HG03045 (cell line): ENCODE results near the gene ENDOU.

Experiments used
- ATAC-seq: cut with Tn5 transposase; IDR thresholded peaks from one replicate; pipeline ENCODE4 v1.9.1; 2021; ENCODE audit warnings: mild to moderate bottlenecking, moderate library complexity; ENCODE audit not compliant: unreplicated experiment

ENDOU gene

DNA sequence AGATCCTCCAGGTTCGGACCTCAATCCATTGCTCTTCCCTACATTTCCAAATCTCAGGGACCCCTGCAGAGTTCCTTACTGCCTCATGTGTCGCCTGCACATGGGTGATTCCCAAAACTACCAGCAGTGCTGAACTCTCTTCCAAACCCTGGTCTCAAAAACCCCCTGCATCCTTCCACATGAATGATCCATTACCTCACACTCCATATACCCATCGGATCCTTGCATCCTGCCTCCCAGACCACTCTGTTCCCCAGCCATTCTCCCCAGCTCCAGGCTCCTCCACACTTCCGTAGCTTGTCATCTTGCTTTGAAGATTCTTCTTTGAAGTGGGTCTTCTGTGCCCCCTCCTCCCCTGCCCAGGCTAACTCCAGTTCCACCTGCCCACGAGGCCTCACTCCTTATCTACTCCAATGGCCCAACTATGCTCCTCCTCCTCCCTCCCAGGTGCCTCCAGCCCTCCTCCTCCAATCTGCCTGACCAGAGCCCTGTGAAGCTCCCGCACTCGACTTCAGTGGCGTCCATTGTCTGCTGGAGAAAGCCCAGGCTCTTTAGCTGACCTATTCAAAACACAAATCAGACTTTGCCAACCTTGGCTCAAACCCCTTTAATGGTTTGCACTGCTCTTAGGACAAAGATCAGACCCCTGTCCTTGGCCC, 19.6 kb upstream of the ENDOU start:
- no peak for ATAC-seq

DNA sequence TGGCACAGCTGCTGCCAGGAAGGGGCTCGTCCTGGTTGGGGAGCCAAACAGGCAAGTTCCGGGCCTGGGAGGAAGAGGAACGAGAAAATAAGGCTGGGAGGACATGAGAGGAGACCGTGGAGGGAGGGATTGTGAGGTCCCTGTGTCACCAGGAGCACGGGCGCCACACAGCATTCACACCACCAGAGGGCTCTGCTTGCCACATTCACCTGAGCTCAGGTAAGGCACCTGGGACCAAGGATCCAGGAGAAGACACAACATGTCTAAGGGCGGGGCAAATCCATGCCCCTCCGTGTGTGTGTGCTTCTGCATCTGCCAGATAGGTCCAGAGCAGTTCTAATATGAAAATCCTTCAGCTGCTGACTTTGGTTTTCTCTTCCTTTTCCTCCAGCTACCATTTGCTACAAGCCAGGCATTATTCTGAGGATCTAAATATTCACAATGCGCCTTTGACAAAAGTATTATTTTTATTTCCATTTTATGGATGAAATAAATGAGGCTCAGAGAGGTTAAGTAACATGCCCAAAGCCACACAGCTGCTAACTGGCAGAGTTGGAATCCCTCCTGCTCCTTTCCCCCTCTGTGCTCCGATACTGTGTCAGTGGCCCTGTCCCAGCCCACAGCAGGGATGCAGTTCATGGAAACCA, 18.8 kb upstream of the ENDOU start:
- ATAC-seq, result no peak

DNA sequence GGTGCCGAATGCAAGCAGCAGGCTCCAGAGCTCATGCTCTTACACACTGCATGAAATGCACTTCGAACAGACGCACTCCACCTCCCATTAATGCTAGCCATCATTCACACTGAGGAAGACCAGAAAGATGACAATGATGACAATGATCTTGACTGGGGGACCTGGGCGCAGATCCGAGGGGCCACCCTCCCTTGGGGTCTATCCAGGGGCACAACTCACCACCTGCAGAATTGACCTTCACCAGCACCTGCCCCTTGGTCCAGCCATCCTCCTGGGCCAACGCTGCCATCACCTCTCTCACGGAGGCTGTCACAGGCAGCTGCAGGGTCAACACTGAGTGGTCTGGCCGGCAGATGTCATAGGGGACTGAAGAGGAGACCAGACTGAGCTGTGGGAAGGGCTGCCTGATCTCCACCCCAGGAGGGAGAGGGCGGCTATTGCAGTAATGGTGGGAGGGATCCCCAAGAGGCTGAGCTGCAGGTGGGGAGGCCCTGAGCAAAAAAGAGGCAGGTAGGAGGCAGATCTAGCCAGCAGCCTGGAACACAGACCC, 18.1 kb upstream of the ENDOU start:
- no peak for ATAC-seq

DNA sequence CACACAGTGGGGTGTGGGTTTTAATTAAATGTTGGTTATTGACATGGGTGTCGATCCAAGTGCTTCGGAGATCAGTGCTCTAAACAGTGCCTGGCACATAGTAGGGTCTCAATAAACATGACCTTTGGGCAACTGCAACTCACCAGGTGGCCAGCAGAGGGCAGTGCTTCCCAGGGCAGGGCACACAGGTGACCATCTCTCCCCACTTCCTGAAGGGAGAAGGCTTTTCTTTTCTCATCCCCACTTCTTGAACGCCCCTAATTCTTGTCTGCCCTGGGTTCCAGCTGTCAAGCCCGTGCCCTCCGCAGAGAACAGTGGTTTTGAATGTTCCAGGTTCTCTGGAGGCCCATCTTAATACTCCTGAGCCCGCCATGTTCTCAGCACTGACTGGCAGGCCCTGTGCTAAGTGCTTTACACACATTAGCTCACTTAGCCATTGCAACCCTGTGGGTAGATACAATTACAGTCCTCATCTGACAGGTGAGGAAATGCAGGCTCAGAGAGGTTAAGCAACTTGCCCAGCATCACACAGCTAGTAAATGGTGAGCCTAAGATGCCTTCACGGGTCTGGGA, 17.0 kb upstream of the ENDOU start:
- ATAC-seq, result no peak

DNA sequence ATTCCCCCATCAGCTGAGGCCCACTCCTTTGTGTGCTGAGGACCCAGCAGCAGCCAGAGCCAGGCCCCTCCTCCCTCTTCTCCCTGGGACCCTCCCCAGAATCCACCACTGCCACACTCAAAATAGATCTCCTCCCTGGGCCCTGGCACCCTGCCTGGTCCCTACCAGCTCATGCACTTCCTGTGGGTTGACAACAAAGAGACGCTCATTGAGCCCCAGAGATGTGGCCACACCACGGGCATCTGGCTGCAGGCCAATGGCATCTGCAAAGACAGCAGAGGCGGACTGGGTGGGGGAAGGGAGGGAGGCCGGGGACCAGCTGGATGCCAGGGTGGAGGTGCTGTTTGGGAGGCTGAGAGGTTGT, 16.0 kb upstream of the ENDOU start:
- ATAC-seq, result no peak

DNA sequence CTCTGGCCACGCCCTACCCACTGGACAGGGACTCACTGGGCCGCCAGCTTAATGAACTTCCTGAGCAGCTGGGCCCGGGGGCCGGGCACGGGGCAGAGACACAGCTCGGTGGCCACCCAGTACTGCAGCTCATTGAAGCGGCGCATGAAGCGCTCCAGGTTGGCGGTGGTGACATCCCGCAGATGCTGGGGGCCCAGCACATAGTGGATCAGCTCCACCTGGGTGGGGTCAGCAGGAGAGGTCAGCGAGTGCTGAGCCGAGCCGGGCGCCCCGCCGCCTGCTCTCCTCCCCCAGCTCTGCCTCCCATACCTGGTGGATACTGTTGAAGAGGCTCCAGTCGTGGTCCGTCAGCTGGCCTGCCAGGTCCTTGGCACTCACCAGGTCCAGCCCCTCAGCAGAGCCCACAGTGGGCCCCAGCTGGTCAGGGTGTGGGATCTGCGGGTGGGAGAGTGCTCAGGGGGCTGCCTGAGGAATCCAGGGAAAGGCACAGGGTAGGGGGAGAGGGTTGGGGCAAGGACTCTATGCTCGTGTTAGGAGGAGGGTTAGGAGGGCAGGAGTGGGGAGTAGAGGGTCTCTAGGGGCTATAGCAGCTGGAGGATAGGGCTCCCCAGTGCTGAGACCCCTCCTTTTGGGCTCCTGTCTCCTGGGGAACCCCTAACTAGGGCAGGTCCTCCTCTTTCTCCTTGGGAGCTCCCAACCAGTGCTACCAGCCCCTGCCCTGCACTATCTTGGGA, 15.5 kb upstream of the ENDOU start:
- no peak for ATAC-seq

DNA sequence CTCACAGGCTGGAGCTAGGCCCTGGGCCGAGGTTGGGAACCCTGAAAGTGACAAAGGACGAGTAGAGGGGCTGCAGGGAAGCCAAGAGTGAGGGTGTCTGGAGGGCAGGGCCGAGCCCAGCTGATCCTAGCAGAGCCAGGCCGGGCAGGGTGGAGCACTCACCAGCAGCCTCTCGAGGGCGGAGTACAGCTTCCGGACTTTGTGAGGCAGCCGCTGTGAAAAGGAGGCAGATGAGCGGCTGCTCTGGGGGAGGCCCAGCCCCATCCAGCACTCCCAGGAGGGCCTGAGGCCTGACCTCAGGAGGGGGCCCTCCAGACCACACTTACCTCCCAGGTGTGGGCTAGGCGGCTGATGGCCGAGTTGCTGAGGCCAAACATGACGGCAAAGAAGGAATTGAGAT, 14.7 kb upstream of the ENDOU start:
- peak; percentile 45 for ATAC-seq

DNA sequence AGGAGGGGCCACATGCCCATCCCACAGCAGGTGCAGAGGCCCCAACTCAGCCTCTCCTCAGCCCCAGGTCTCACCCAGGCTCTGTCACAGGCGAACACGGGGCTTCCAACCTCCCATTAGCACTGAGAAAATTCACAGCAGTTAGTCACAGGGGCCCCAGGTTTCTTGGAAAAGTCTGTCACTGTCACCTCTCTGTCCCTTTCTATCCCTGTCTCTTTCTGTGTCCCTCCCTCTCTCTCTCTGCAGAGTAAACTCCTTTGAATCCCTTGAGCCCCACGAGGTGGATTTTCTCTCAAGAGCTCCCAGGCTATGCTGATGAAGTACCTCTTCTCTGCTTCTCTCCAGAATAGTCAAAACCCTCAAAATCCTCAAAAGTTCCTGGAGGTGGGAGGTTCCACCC, 14.0 kb upstream of the ENDOU start:
- no peak for ATAC-seq

DNA sequence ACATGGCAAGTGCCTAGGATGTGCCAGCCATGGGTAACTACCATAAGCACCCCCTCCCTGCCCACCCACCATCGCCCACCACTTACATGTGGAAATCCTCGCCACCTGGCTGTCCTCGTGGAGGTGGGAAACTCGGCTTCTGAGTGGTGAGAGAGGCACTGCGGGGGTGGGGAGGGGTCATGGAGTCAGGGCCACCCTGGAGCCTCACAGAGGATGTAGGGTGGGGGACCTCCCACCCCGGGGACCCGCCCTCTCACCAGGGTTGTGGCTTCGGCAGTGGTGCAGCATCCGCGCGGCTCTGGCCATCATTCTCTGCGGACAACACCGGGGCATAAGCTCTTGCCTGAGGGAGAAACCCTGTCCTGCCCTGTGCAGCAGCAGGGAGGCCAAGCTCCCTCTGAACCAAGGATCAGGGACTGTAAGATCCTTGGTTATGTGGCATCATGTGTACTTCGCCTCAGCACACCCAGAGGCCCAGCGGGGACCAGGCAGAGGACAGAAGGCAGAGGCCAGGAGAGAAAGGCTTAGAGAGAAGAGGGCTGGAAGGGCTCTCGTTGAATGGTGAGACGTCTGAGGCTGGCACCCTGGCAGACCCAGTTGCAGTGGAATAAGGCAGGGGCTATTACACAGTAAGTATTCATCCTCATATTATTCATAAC, 12.8 kb upstream of the ENDOU start:
- ATAC-seq, result no peak

DNA sequence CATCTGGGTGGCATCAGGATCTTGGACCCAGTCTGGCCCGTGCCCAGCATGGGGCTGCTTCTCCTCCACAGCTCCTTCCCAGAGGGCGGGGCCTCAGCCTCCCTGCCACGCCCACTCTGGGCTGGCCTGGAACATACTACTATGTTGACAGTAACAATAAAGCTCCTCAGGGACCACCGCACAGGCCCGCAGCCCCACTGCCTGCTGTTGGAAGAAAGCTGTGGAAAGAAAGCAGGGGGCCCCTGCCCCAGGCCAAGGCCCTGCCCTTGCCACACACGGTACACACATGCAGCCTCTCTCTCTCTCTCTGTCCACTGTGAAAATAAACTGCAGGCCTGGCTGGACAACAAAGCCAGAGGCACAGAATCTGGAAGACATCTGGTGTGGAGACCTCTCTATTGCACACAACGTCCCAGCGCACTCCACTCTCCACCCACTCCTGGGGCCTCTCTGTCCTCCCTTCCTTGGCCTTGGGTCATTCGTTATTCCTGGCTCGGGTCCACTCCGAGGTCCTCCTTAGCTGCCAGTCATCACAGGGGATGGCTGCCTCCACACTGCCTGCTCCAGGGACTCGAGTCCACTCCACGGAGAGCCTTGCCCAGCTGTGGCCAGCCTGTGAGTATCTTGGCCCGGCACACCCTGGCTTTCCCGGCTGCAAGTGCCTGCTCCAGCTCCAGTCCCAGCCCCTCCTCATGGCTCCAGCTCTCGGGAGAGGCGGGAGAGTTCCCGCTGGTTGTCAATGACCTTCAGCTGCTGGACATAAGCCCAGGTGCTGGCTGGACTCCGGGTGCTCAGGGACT, 11.8 kb upstream of the ENDOU start:
- no peak for ATAC-seq

DNA sequence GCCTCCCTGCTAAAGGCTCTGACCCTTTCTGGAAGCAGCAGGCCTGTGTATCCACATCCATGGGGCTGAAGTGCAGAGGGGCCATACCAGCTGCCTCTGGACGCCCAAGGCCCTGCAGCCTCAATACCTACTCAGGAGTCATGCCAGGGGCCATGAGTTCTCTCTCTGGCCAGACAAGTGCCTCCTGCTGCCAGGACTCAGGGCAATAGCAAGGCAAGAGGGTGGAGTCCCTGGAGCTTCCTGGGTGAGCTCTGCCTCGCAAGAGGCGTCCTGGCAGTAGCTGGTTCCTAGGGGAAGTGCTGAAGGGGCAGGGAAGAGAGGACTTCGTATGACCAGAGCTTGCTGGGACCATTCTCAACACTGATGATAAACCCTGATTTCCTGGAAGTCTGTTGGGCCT, 10.9 kb upstream of the ENDOU start:
- no peak for ATAC-seq

DNA sequence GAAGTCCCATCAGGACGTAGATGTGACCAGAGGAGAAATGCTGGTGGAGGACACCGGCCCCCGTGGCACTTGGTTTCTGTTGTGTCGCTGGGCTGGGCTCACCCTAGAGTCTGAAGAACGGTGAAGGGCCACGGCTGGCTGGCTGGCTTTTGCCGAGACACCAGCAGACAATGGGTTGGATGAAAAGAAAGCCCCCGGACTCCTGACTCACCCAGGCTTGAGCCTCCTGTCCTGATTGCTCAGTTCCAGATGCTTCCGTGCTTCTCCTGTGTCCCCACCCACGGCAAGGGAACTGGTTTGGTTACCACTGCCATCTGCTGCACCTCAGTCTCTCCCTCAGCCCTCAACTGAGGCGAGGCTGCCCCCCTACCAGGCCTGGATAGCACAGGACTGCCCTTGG, 10.4 kb upstream of the ENDOU start:
- ATAC-seq, result no peak

DNA sequence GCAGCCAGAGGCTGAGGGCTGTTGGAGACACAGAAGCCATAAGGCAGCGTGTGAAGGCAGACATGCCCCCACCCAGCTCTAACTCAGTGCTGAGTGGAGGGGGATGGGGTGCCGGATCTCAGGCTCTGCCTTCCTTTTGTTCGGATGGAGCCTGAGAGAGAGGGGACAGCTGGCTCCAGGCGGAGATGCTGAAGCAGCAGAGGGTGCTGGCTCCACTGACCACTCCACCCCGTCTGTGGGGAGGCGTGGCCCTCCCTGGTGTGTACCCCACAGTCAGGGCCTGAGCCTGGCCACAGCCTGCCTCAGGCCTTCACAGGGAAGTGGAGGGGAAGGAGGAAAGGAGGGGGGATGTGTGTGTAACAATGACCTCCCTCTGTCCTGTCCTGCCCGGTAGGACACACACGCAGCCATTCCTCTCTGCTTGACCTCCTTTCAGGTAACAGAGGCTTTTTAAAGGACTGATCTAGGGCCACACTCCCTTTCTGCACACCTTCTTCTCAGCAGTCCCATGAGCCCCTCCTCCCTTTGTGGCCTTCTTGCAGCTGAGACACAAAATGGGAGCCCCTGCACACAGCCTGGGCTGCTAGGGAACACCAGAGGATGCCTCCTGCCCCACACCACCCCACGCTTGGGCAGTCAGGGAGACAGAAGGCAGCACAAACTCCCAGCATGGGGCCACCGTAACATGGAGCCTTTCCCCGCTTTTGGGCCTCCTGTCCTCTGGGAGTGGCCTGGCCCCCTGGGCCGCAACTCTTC, 9.6 kb upstream of the ENDOU start:
- no peak for ATAC-seq

DNA sequence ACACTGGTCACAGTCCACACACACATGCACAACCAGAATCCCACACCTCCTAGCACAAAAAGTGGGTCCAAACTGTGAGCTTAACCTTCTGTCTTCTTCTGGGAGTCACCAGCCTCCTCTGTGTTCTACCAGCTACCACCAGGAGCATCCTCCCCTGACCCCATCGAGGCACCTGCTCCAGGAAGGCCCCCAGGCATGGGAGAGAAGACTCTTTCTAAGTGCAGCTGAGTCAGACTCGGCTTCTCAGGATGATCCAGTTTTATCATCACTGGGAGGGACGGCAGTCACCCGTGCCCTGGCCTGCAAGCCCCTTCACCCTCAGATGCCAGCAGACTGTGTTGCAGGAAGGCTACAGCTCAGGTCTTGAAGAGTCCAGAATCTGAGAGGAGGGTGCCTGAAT, 7.9 kb upstream of the ENDOU start:
- no peak for ATAC-seq

DNA sequence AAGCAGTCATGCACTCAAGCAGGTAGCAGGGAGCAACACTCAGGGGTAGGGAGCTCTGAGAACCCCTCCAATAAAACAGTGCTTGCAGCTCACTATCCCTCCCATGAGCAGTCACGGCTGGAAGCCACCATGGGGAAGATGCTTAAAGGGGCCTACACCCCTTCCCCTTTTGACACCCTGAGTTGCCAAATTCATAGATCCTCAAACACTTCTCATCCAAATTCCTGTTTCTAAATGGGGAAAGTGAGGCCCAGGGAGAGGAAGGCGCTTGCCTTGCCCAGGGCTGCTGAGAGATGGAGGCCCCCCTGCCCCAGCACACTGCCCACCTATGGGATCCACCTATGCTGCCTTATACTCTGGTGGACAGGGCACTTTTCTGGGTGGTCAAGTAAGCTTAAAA, 7.2 kb upstream of the ENDOU start:
- no peak for ATAC-seq

DNA sequence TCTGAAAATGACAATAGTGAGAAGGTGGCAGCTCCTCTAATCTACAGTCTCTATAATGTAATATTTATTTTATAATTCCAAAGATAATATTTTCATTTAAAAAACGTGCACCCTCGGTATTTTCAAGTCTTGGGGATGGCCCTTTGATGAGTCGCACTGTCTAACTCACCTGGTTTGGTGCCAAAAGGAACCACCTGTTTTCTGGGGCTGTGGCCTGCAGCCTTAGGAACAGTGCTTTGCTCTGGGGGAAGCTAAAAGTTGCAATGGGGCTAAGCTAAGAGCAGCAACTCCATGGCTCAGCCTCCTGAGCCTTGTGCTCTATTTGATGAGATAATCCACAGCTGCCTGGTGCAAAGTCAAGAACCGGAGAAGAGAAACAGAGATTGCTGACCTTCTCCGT, 6.4 kb upstream of the ENDOU start:
- no peak for ATAC-seq

DNA sequence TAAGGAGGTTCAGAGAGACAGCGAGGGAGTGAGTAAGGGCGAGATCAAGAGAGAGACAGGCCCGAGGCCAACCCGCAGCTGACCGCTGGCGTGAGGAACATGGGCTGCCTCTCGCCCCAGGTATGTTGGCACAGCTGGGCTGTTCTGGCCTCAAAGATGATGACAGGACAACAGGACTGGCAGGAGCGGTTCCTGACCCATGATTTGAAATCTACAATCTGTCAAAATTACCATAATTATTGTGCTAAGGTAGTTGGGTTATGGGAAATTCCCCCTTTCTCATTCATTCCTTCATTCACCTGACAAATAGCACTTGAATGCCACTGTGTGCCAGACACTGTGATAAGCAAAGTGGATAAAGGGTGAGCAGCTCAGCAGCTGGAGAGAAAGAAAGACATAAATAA, 5.1 kb upstream of the ENDOU start:
- no peak for ATAC-seq

DNA sequence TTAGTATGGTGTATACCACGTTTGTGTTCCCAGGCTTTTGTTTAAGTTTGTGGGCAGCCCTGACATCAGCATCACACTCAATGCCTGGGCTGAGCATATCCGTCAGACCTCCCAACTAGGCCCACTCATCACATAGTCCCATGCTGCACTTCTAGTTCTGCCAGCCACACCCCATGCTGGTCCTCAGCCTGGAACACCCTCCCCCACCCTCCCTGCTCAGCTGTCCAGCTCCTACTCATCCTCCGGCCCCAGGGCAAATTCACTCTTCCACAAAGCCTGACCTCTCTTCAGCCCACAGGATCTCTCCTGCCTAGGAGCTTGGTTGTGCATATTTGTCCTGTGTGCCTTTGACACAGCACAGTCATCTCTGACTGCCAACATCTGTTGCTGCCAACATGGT, 3.9 kb upstream of the ENDOU start:
- no peak for ATAC-seq

DNA sequence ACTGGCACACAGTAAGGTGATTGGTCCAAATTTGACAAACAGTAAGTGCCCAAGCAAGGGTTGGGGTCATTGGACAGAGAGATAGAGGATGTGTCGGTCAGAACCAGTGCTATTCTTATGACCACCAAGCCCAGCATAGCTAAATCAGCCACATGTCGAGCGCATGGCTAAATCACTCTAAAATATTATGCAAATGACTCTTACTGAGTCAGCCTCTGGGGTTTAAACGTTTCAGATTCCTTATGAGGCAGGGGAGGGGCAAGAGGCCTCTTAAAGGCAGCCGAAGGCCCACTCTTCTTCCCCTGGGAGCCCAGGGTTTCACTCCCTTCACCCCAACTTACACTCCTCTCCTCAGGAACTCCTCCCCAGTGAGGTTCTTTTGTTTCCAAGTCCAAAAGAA, 603 bp upstream of the ENDOU start:
- ATAC-seq, result peak; percentile 79
